Mesenchymal stem cell (in vitro differentiated cells and primary cell): ENCODE measurements around the gene PYGB.

Source experiments
- DNase-seq: peaks from one replicate; pipeline ENCODE4 v3.0.0-alpha.2; 2013
- H2AFZ ChIP-seq: one replicate; pipeline ENCODE4 v1.6.1; 2013; ENCODE audit warnings: low read depth, mild to moderate bottlenecking, control low read depth, inconsistent platforms, low read length, moderate library complexity
- H2AK5ac ChIP-seq: 2 replicates; pipeline ENCODE4 v1.6.1; 2013; ENCODE audit warnings: low read length, moderate library complexity, mild to moderate bottlenecking, inconsistent platforms; ENCODE audit not compliant: severe bottlenecking
- H2BK120ac ChIP-seq: one replicate; pipeline ENCODE4 v1.6.1; 2013; ENCODE audit warnings: low read depth, mild to moderate bottlenecking, inconsistent platforms, low read length, moderate library complexity
- H2BK12ac ChIP-seq, 2 experiments: one replicate each; pipeline ENCODE4 v1.6.1; 2013; ENCODE audit warnings: inconsistent platforms in 2 of 2, low read length in 2 of 2, mild to moderate bottlenecking in 2 of 2, moderate library complexity in 2 of 2, control low read depth in 1 of 2
- H2BK15ac ChIP-seq: one replicate; pipeline ENCODE4 v1.6.1; 2013; ENCODE audit warnings: mild to moderate bottlenecking, low read depth, inconsistent platforms; ENCODE audit not compliant: poor library complexity, severe bottlenecking
- H2BK5ac ChIP-seq: 2 replicates; pipeline ENCODE4 v1.6.1; 2013; ENCODE audit warnings: low read depth, mild to moderate bottlenecking, low read length, control low read depth, inconsistent platforms; ENCODE audit not compliant: poor library complexity, severe bottlenecking
- H3K14ac ChIP-seq, 2 experiments: one replicate each; pipeline ENCODE4 v1.6.1; 2013; ENCODE audit warnings: inconsistent platforms in 2 of 2, low read length in 2 of 2, control low read depth in 1 of 2, mild to moderate bottlenecking in 1 of 2, moderate library complexity in 1 of 2
- H3K18ac ChIP-seq, 2 experiments: one replicate each; pipeline ENCODE4 v1.6.1; 2013; ENCODE audit warnings: inconsistent platforms in 2 of 2, low read length in 2 of 2, control low read depth in 1 of 2, low read depth in 1 of 2, mild to moderate bottlenecking in 1 of 2
- H3K23ac ChIP-seq, 2 experiments: one replicate each; pipeline ENCODE4 v1.6.1; 2013; ENCODE audit warnings: inconsistent platforms in 2 of 2, low read length in 2 of 2, mild to moderate bottlenecking in 2 of 2, moderate library complexity in 2 of 2, control low read depth in 1 of 2
- H3K27ac ChIP-seq: 2 replicates; pipeline ENCODE4 v1.5.1; 2013; ENCODE audit warnings: mild to moderate bottlenecking, moderate library complexity, low read length, control low read depth, inconsistent platforms; ENCODE audit not compliant: poor library complexity, severe bottlenecking
- H3K27me3 ChIP-seq, 2 experiments: 2 replicates each; pipeline versions ENCODE4 v1.6.1 to v1.7.0; 2013; ENCODE audit warnings: low read length in 2 of 2, mild to moderate bottlenecking in 2 of 2, moderate library complexity in 2 of 2, control low read depth in 1 of 2, inconsistent platforms in 1 of 2; ENCODE audit not compliant: control insufficient read depth in 1 of 2, insufficient read depth in 1 of 2
- H3K36me3 ChIP-seq, 2 experiments: 2 replicates each; pipeline versions ENCODE4 v1.6.1 to v1.7.0; 2013; ENCODE audit warnings: low read length in 2 of 2, control low read depth in 1 of 2, inconsistent platforms in 1 of 2, low read depth in 1 of 2, mild to moderate bottlenecking in 1 of 2; ENCODE audit not compliant: insufficient read depth in 2 of 2, control insufficient read depth in 1 of 2
- H3K4ac ChIP-seq, 2 experiments: one replicate each; pipeline ENCODE4 v1.6.1; 2013; ENCODE audit warnings: inconsistent platforms in 2 of 2, low read length in 2 of 2, mild to moderate bottlenecking in 2 of 2, moderate library complexity in 2 of 2, control low read depth in 1 of 2, low read depth in 1 of 2
- H3K4me1 ChIP-seq: 2 replicates; pipeline ENCODE4 v1.6.1; 2013; ENCODE audit warnings: low read depth, low read length, control low read depth; ENCODE audit not compliant: control insufficient read depth, insufficient read depth
- H3K4me2 ChIP-seq: 2 replicates; pipeline ENCODE4 v1.6.1; 2013; ENCODE audit warnings: low read length, mild to moderate bottlenecking, inconsistent platforms; ENCODE audit not compliant: poor library complexity, severe bottlenecking
- H3K4me3 ChIP-seq, 2 experiments: 2 replicates each; pipeline versions ENCODE4 v1.5.1 to v1.7.0; 2013; ENCODE audit warnings: low read length in 2 of 2, mild to moderate bottlenecking in 2 of 2, control low read depth in 1 of 2, low read depth in 1 of 2; ENCODE audit not compliant: insufficient read depth in 1 of 2
- H3K79me1 ChIP-seq: replicated peaks from 2 replicates; pipeline ENCODE4 v1.6.1; 2013; ENCODE audit warnings: mild to moderate bottlenecking, control low read depth, low read length, inconsistent platforms; ENCODE audit not compliant: poor library complexity, severe bottlenecking
- H3K9ac ChIP-seq: 2 replicates; pipeline ENCODE4 v1.7.0; 2013; ENCODE audit warnings: mild to moderate bottlenecking, low read length, moderate library complexity
- H3K9me3 ChIP-seq: 2 replicates; pipeline ENCODE4 v1.7.0; 2013; ENCODE audit warnings: mild to moderate bottlenecking, low read length; ENCODE audit not compliant: control insufficient read depth
- H4K8ac ChIP-seq: one replicate; pipeline ENCODE4 v1.6.1; 2013; ENCODE audit warnings: inconsistent platforms, mild to moderate bottlenecking, low read length, moderate library complexity
- H4K91ac ChIP-seq: one replicate; pipeline ENCODE4 v1.6.1; 2013; ENCODE audit warnings: mild to moderate bottlenecking, low read length, inconsistent platforms
- WGBS: methylation state at CpG from one replicate; pipeline ENCODE4 v1.1.7; 2013; ENCODE audit warnings: mixed read lengths; 5-methylcytosine and 5-hydroxymethylcytosine counted together

Gene PYGB

GRCh38 chr20:25213566-25214425 is 34.1 kb upstream of the PYGB start:
- H2AK5ac ChIP-seq = no peak overlapping the region
- H3K79me1 ChIP-seq = peaks cover 21% of the 10 kb centered on the region
- no peak overlapping the region for H3K4me3 ChIP-seq
- peaks cover 75 to 85% of the 10 kb centered on the region in 2 experiments for H3K36me3 ChIP-seq
- no peak overlapping the region for H3K4me2 ChIP-seq
- H3K27me3 ChIP-seq = no peaks in the 10 kb centered on the region
- no peak overlapping the region for H3K23ac ChIP-seq
- H3K18ac ChIP-seq = no peak overlapping the region
- no peak overlapping the region for H2AFZ ChIP-seq
- no peak overlapping the region for H3K27ac ChIP-seq
- no peak overlapping the region for H3K9ac ChIP-seq
- no peak overlapping the region for H4K8ac ChIP-seq
- H3K4me1 ChIP-seq = peaks cover 6% of the 10 kb centered on the region
- no peak for DNase-seq
- no peak overlapping the region for H2BK15ac ChIP-seq
- H2BK12ac ChIP-seq = no peak overlapping the region
- no peak overlapping the region for H3K4ac ChIP-seq
- no peaks in the 10 kb centered on the region for H3K9me3 ChIP-seq
- H3K14ac ChIP-seq = no peak overlapping the region
- H2BK120ac ChIP-seq = no peak overlapping the region
- H2BK5ac ChIP-seq = no peak overlapping the region
- H4K91ac ChIP-seq = no peak overlapping the region
- 98% methylated on average over 21 of the region's 21 CpGs for WGBS

DNA sequence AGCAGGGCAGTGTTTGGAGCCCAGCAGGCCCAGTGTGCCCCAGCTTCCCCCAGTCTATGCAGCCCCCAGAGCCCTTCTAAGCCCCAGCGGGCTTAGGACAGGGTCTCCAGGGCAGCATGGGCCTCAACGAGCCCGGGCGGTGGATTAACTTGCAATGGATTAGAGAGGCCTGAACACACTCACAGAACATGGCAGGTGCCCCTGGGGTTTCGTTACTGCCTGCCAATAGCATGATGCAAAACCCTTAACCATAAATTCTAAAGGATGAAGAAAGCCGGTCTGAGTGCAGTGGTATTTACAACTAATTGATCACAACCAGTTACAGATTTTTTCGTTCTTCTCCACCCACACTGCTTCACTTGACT is 33.5 kb upstream of the PYGB start:
- H3K18ac ChIP-seq = no peak overlapping the region
- peaks cover 9% of the 10 kb centered on the region for H3K4me1 ChIP-seq
- H2BK120ac ChIP-seq = no peak overlapping the region
- H3K4me3 ChIP-seq = no peak overlapping the region
- H3K4ac ChIP-seq = no peak overlapping the region
- no peak overlapping the region for H2BK5ac ChIP-seq
- peaks cover 77 to 90% of the 10 kb centered on the region in 2 experiments for H3K36me3 ChIP-seq
- no peak overlapping the region for H3K23ac ChIP-seq
- WGBS = 94% methylated on average over 6 of the region's 7 CpGs
- no peak overlapping the region for H4K8ac ChIP-seq
- H3K27me3 ChIP-seq = no peaks in the 10 kb centered on the region
- no peak overlapping the region for H2BK12ac ChIP-seq
- H4K91ac ChIP-seq = no peak overlapping the region
- H3K9me3 ChIP-seq = no peaks in the 10 kb centered on the region
- no peak overlapping the region for H2BK15ac ChIP-seq
- H3K9ac ChIP-seq = no peak overlapping the region
- H2AK5ac ChIP-seq = no peak overlapping the region
- no peak for DNase-seq
- no peak overlapping the region for H3K14ac ChIP-seq
- no peak overlapping the region for H3K4me2 ChIP-seq
- H3K27ac ChIP-seq = no peak overlapping the region
- H3K79me1 ChIP-seq = peaks cover 21% of the 10 kb centered on the region
- H2AFZ ChIP-seq = no peak overlapping the region

DNA sequence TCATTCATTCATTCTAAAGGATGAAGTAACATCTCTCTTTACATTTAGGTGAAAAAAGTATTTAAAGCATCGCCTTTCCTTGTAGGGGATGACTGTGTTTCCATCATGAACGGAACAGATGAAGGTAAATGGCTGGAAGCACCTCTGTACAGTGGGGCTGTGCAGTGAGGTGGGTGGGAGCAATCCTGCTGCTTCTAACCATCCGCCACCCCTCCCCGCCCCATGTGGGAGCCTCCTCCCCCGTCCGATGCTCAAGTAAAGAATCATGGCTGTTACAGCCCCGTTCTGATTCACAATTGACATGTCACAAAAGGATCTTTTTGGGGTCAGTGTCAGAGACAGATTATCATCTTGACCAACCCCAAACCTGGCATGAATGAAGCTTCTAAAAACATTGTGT is 33.1 kb upstream of the PYGB start:
- Histone ChIP-seq H2AK5ac (no peak overlapping the region), H3K36me3 (peaks cover 79 to 92% of the 10 kb centered on the region in 2 experiments), H3K79me1 (peaks cover 18% of the 10 kb centered on the region), H2BK5ac (no peak overlapping the region), H3K4ac (no peak overlapping the region), H3K4me3 (no peak overlapping the region), H3K4me1 (peaks cover 12% of the 10 kb centered on the region), H3K27me3 (no peaks in the 10 kb centered on the region), H3K23ac (no peak overlapping the region), H2BK15ac (no peak overlapping the region), H3K9ac (no peak overlapping the region), H3K9me3 (no peaks in the 10 kb centered on the region), H2AFZ (no peak overlapping the region), H4K8ac (no peak overlapping the region), H4K91ac (no peak overlapping the region), H3K27ac (no peak overlapping the region), H3K18ac (no peak overlapping the region), H3K4me2 (no peak overlapping the region), H2BK120ac (no peak overlapping the region), H2BK12ac (no peak overlapping the region), H3K14ac (no peak overlapping the region)
- no peak for DNase-seq
- WGBS = 96% methylated on average over 7 of the region's 7 CpGs

- no peak overlapping the region for H2BK15ac ChIP-seq
- H2BK120ac ChIP-seq = no peak overlapping the region
- WGBS = 97% methylated on average over 10 of the region's 10 CpGs
- no peak overlapping the region for H3K9ac ChIP-seq
- H3K4me2 ChIP-seq = no peak overlapping the region
- H3K9me3 ChIP-seq = no peaks in the 10 kb centered on the region
- no peak overlapping the region for H3K14ac ChIP-seq
- no peak overlapping the region for H2BK12ac ChIP-seq
- no peak overlapping the region for H3K18ac ChIP-seq
- H3K4me3 ChIP-seq = no peak overlapping the region
- H3K4ac ChIP-seq = no peak overlapping the region
- H3K27ac ChIP-seq = no peak overlapping the region
- no peak overlapping the region for H4K91ac ChIP-seq
- H3K23ac ChIP-seq = no peak overlapping the region
- no peak for DNase-seq
- peaks cover 19% of the 10 kb centered on the region for H3K4me1 ChIP-seq
- no peak overlapping the region for H2AFZ ChIP-seq
- no peak overlapping the region for H2AK5ac ChIP-seq
- H2BK5ac ChIP-seq = no peak overlapping the region
- peaks cover 14% of the 10 kb centered on the region for H3K79me1 ChIP-seq
- peaks cover 76 to 87% of the 10 kb centered on the region in 2 experiments for H3K36me3 ChIP-seq
- H3K27me3 ChIP-seq = no peaks in the 10 kb centered on the region
- no peak overlapping the region for H4K8ac ChIP-seq
These were observed 32.4 kb upstream of the PYGB start for GRCh38 chr20:25215521-25215920.
